HL-60/S4 (cell line): Measurements from ENCODE around the gene LONP1.
"Not testable (repeated sequence)": the region's sequence is repeated elsewhere in the genome, so short reads cannot be mapped to it uniquely, and the experiment has no call there.

ENCODE experiments used
- in situ Hi-C: fragments of 300-500 bp; cut with MboI; formaldehyde crosslinking; loops from 2 replicates; pipeline ENCODE4 v1.14.3; 2022; ENCODE audit warnings: low sequenced_read_pairs

LONP1 gene

DNA sequence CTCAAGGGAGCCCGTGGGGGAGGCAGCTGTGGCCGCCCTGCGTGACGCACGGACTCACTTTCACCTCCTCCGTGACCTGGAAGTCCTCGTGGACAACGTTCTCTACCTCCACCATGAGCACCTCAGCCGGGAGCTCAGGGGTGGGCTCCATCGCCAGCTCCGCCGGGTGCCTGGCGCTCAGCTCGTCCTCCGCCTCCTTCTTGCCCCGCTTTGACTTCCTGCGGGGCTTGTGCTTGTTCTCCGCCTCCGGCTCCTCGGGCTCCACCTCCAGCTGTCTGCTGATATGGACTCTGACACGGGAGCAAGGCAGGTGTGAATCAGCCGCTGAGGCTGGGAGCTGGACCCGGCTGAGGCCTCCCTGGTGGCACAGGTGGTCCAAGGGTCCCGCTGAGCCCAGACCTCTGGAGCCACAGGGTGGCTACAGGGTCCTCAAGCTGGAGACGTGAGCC lies 8.2 kb downstream of the LONP1 start:
- in situ Hi-C loops, result no loop called here

DNA sequence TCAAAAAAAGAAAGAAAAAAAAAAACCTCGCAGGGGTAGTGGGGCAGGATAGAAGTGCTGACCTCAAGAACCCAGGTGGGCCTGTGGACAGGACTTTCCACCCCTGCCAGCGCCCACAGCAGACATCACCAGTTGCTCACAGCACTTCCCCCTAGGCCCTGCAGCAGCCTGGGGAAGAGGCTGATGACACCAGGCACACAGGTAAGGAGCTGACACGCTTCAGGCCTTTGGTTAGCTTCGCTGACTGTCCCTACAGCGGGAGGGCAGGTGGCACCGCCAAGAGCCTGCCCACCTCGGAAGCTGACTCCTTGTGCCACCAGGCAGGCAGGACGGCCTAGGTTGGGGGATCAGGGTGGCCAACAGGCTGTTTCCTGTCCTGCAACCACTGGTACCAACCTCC lies 8.9 kb downstream of the LONP1 start:
- in situ Hi-C loops, result no loop called here

DNA sequence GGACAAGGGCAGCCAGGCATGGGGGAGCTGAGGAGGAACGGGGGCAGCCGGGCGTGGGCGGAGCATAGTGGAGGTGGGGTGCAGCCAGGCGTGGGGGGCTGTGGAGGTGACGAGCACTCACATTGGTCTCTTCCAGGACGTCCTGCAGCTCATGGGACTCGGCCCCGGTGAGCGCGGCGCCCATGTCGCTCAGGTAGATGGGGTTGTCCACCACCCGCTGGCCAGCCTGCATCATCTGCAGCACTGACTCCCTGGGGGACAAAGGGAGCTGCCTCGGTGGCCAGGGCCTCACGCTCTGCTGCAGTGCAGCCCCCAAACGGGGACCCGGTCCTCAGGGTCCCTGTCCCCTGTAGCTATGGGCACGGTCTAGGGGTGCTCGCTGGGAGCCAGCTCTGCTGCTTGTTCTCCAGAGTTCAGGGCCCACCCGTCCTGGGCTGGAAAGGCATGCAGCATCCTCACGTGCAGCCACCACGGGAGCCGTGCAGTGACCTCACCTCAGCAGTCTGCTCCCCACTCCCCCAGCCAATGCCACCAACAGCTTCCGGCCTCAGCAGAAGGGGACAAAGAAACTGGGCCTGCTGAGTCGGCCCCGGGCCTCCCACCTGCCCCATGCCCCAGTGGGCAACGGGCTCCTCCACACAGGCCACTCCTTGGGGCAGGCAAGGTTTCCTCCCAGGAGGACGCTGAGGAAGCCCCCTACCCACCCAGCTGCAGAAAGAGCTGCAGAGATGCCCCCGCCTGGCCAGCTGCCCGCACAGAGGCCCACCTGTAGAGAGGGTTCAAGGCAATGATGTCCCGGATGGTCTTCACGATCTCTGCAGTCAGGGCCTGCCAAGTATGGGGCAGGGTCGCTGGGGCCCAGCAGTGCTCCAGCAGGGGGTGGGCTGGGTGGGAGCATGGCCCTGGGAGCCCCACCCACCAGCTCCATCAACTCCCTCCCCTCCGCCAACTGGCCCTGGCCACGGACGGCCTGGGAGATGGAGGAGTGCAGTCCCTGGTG lies 12.1 kb downstream of the LONP1 start:
- in situ Hi-C loops, result no loop called here

DNA sequence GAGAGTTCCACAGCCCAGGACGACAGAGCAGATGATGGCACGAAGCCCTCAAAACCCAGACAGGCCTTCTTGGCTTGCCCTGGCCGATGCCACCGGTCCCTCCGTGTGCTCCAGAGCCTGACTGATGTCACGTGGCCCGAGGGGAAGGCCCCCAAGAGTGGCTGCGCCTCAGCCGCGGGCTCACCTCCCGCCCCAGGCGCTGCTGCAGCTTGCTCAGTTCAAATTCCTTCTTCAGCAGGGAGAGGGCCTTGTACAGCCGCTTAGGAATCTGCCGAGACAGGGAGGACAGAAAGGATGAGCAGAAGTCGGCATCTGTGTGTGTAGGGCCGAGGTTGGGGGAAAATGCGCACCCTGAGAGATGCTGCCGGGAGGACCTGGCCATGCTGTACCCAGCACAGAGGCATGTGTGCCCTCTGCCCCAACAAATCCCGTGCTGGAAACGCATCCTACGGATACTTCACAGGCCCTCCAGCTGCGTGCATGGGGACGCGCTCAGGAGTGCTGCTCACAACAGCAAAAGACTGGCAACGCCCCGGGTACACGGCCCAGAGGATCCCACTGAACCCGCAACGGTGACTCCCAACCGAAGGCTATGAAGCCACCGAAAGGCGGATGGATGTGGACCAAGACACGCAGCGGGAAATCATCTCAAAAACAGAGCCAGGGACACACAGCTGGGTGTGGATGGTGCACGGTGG lies 12.9 kb downstream of the LONP1 start:
- in situ Hi-C loops, result no loop called here

DNA sequence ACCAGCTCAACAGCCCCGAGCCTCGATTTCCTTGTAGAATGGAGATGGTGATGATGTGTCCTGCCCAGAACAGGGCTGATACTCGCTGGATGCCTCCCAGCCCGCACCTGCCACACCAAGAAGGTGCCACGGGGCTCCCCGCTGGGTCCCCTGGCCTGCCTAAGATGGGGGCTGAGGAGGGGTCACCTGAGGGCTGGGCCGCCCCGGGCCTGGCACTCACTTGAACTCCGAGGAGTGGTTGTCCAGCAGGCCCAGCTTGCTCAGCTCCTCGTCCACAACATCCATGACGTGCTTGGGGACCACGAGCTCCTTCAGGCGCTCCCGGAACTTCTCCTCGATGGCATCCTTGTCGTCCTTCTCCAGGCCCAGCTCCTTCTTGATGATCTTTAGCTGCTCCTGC lies 14.4 kb downstream of the LONP1 start:
- in situ Hi-C loops, result no loop called here

DNA sequence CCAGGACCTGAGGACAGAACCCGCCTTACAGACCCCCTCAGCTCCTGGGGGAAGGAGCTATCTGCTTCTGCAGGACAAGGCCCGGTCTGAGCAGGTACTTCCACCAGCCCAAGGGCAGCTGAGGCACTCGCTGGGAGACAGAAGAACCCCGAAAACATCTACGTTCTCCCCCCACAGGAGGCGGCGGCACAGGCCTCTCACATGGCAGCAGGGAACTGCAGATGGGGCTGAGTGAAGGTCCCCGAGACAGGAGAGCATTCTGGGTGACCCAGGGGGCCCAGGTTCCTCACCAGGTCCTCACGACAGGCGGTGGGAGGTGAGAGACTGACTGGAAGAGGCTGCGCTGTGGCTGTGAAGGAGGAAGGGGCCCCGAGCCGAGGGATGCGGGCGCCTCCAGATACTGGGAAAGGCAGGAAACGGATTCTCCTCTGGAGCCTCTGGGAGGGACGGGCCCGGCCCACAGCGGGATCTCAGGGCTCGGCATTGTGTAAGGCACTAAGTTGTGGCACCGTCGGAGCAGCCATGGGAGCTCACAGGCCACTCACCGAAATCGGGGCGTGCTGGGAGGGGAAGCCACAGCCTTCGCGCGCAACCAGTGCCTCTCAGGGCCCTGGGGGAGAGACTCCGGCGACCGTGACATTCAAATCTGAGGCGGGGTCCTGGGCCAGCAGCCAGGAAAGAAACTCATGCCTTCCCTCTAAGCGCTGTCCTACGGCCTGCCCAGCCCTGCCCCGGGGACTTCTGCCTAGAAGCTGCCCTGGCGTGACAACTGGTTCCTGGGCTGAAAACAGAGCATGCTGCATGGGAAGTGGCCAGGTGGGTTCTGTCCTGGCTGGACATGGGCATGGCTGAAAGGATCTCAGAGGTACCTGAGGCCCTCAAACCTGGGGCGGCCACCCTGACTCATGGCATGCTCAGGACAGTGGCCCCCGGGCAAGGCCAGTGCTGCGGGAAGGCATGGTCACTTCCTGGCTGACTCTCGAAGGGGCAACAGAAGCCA lies 15.8 kb downstream of the LONP1 start:
- in situ Hi-C loops, result no loop called here

DNA sequence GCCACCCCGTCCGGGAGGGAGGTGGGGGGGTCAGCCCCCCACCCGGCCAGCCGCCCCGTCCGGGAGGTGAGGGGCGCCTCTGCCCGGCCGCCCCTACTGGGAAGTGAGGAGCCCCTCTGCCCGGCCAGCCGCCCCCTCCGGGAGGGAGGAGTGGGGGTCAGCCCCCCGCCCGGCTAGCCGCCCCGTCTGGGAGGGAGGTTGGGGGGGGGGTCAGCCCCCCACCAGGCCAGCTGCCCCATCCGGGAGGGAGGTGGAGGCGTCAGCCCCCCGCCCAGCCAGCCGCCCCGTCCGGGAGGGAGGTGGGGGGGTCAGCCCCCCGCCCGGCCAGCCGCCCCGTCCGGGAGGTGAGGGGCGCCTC lies 17.9 kb downstream of the LONP1 start:
- in situ Hi-C loops, result not testable (repeated sequence)

DNA sequence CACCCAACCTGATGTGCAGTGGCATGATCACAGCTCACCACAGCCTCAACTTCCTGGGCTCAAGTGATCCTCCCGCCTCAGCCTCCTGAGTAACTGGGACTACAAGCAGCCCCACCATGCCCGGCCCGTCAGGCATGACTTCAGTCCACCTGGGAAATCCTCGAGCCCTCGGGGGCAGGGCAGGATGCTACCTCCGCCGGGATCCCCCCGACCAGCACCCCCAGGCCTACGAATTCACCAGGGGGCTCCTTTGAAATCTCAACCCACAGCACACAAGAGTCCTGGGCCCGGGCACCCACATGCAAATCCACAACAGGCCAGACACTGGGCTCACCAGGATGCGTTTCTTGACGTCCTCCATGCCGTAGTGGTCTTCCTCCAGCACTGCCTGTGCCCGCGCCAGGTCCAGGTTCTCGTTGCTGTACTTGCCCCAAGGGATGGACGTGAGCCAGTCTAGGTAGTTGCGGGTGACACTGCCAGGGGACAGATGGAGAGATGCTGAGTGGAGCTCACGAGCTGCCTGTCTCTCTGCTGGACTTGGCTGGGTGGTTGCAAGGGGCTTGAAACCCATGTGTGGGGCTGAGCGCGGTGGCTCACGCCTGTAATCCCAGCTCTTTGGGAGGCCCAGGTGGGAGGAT lies 19.4 kb downstream of the LONP1 start:
- in situ Hi-C loops, result no loop called here

DNA sequence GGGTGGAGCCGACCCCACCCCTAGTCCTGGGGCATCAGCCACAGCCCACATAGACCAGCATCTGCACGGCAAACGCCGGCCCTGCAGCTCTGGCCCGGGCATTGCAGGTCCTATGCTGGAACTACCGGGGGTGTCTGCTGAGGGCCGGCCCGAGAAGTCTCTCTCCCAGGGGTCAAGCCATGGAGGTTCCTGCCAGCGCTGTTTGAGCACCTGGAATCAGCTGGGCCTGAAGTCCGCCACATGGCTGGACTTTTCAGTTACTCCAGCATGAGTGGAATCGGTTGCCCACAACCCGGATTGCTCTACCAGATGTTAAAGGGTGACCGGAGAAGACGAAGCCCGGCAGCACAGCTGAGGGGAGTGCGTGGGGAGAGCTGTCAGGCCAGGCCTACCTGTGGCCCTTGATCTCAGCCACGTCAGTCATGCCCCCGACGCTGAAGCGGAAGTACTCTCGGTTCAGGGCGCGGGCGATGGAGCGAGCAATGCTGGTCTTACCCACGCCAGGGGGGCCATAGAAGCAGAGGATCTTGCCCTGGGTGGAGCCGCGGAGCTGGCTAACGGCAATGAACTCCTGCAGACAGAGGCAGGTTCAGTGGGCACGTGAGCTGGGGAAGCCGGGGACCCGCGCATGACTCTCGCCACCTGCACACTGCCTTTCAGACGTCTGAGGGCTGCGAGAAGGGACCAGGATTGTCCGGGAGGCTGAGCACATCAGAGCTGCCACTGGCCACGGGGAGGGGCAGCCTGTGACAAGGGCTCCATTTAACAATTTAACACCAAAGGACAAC lies 21.1 kb downstream of the LONP1 start:
- in situ Hi-C loops, result no loop called here

DNA sequence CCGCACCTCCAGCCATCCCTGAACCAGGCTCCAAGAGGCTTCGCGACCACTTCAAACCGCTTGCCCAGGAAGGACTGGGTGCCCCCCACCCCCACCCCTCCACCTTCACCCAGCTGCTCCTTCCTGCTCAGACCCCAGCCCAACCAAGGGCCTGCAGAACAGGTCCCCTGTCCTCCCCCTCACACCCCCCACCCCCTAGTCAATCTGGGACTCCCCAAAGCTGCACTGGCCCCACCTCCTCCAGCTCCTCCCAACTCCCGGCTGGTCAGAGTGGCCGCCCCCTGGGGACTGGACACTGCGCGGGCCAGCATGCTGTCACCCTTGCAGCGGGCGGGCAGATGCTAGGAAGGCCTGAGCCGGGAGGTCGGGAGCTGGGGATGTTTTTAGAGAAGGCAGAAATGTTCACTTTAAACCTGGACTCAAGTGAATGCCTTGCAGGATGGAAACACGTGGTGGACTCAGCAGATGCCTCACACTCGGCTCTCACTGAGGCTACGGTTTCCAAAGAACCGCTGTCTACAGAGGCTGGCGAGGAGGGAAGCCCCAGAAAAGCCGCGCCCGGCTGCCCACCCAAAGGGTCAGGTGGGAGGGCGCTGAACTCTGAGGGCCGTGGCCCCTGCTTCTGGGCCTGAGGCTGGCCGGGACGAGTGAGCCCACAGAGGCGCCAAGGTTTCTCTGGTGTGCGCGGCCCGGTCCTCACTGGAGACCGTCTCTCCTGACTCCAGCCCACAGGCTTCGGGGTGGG lies 21.9 kb downstream of the LONP1 start:
- in situ Hi-C loops, result no loop called here

DNA sequence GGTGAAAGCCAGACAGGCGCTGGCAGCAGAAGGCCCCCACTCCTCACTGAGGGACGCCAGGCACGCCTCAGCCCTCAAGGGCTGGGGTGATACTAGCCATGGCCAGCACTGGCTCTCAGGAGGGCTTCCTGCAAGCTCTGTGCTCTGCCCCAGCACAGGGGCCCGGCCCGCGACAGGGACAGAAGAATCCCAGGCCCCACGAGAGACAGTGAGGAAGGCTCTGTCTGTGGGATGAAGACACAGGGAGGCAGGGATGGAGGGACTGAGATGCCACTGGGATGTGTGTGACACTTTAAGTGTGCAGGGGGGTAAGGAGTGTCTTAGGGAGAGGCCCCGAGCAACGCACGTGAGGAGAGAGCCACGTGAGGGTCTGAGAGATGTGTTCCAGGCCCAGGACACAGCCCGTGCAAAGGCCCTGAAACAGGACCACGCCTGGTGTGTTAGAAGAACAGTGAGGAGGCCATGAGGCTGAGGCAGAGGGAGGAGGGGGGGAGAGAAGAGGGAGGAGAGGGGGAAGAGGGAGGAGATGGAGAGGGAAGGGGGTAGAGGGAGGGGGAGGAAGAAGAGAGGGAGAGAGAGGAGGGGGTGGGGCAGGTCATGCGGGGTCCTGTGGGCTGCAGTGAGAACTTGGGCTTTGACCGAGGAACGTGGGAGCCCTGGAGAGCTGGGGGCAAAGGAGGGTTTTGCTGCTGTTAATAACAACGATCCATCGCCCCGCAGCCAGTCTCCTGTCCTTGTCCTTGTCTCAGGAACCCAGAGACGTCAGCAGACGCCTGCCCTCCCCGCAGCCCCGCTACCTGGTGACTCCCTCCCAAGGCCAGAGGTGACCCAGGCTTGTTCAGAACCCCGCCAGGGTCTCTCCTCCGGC lies 22.7 kb downstream of the LONP1 start:
- in situ Hi-C loops, result no loop called here

DNA sequence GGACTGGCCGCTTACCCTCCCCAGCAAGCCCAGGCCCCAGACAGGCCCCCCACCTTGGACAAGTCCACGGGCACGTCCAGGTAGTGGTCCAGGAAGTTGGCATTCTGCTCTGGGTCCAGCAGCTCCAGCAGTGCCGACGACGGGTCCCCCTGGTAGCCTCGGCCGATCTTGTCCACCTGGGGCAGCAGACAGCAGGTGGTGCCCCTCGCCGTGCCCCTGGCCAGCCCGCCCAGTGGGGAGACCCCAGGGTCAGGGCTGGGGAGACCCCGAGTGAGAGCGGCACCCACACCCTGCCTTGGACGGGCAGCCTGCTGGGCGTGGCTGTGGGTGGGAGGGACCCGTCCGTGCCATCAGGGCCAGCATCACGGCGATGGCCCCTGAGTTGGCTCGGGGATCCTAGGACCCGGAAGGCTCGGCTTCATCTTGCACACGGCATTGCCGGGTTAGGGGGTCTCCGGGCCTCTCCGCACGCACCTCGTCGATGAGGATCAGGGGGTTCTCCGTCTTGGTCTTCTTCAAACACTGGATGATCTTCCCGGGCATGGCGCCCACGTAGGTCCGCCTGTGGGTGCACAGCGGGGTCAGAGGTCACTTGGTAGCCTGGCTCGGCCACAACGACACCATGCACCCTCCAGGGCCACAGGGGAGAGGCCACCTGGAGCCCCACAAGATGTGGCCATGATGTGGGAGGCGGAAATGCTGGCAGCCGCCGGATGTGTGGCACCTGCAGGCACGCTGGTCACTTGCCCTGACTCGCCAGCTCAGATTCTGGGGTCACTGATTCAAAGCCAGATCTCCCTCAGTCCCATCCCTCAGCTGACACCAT lies 23.5 kb downstream of the LONP1 start:
- in situ Hi-C loops, result no loop called here

DNA sequence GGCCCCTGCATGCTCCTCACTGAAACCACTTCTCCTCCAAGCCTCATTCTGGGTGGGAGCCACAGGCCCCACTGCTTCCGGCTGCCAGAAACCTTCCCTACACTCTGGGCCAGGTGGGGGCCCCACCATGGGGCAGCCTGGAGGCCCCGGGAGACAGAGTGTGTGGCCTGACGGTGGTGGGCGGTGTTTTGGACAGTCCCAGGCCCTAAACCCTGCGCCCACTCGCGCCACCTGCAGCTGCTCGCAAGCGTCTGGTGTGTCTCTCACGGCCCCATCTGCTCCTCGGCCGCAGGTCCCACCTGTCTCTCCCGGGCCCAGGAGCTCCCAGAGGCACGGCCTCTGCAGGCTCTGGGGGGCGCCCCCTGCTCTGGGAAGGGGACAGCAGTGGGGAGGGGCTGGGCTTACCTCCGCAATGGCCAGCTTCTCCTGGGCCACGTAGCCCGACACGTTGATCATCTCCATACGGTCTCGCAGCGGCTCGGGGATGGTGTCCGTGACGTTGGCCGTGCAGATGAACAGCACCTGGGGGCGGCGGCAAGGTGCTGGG lies 24.2 kb downstream of the LONP1 start:
- in situ Hi-C loops, result no loop called here

DNA sequence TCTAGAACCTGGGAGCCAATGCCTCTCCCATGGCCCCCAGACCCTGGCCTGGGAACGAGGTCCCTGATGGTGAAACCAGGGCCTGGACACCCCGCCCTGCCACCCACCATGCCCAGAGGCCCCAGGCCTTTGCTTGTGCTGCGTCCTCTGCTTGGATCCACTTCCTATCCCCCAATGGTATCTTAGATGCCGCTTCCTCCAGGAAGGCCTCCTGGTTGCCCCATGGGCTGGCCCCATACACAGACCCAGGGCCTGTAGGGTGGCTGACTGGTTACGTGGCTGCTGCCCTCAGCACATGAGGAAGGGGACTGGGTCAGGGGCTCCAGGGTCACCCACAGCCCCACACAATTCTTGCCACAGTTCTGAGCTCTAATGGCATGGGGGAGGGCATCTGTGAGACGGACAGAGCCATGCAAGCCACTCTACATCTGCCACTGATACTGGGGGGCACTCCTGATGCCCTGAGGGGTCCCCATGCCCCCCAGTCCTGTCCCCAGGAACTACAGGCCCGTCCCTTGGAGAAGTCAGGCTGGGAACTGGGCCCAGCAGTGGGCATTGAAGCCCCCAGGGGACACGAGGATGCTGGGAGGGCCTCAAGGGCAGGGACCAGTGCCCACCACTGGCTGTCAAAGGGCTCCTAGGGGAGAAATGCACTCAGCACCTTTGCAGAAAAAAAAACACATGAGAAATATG lies 24.8 kb downstream of the LONP1 start:
- in situ Hi-C loops, result no loop called here

DNA sequence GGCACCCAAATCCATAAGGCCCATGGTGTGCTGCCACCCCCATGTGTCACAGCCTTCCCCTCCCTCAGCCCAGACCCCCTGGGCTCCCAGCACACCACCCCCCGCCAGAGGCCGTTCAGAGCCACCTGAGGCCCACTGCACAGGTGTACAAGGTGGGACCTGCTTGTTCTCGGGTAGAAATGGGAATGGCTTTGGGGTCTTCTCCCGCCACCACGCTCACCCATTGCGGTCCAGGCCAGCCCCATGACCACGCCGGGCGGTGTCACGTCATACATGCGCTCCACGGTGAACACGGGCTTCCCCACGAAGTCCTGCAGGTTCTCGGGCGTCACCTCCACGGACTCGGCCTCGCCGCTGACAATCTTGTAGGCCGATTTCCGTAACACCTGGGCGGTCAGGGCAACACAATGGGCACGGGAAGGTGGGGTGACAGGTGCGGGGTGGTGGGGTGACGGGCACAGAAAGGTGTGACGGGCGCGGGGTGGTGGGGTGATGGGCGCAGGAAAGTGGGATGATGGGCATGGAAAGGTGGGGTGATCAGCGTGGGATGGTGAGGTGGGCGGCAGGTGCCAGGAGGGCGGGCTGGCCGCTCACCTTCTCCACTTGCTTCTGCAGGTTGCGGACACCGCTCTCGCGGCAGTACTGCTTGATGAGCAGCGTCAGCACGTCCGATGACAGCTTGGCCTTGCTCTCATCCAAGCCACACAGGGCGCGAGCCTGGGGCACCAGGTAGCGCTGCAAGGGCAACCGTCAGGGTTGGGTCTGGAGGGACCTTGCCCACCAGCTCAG lies 25.6 kb downstream of the LONP1 start:
- in situ Hi-C loops, result no loop called here
